ENCODE data around the gene TMC7.

TMC7 gene

DNA sequence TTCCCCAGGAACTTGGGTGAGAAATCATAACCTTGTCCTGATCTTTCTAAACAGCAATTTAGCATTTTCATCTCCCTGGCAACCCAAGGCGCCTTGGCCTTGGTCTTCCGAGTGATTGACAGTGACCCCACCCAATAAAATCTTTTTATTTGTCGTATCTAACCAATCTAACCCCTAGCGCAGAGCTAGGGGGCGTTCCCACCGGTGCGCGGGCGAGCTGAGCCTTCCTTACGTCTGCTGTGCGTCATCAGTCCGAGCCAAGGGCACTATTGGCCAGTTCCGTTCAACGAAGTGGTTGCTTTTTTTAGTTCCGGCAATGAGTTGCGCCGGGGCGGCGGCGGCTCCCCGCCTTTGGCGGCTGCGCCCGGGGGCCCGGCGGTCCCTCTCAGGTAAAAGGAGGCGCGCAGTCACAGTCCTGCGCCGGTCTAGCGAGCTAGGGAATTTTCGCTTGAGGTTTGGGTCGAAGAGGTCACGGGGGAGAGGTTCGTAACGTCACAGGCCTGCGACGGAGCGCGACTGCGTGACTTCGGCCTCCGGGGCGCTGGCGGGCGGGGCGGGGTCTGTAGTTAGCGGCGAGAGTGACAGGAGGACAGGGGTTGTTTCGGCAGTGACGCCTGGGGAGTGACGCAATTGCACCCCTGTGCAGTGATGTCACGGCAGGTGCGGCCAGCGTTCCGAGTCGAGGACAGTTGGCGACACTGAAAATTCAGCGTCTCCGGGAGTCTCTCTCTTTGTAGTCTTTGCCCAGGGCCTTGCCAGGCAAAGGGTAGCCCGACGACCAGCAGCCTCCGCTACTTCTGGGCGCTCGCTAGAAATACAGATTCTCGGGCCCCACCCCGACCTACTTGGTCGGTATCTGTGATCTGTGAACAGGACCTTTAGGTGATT is 83.9 kb downstream of the TMC7 start, which contains the start of gene COQ7 (continued):
- TF ChIP-seq, protein P1, sequence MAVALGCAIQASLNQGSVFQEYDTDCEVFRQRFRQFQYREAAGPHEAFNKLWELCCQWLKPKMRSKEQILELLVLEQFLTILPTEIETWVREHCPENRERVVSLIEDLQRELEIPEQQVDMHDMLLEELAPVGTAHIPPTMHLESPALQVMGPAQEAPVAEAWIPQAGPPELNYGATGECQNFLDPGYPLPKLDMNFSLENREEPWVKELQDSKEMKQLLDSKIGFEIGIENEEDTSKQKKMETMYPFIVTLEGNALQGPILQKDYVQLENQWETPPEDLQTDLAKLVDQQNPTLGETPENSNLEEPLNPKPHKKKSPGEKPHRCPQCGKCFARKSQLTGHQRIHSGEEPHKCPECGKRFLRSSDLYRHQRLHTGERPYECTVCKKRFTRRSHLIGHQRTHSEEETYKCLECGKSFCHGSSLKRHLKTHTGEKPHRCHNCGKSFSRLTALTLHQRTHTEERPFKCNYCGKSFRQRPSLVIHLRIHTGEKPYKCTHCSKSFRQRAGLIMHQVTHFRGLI (tag by site-specific recombination; IDR thresholded peaks at IDR 0.05), result no peak
- no peak for TF ChIP-seq ZNF658 (tag by site-specific recombination; IDR thresholded peaks at IDR 0.05)
- TF ChIP-seq, protein P2, sequence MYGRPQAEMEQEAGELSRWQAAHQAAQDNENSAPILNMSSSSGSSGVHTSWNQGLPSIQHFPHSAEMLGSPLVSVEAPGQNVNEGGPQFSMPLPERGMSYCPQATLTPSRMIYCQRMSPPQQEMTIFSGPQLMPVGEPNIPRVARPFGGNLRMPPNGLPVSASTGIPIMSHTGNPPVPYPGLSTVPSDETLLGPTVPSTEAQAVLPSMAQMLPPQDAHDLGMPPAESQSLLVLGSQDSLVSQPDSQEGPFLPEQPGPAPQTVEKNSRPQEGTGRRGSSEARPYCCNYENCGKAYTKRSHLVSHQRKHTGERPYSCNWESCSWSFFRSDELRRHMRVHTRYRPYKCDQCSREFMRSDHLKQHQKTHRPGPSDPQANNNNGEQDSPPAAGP (tag by site-specific recombination; IDR thresholded peaks at IDR 0.05), result peak; percentile 95
- TF ChIP-seq ZFP41 (tag by site-specific recombination; IDR thresholded peaks at IDR 0.05; ENCODE audit: borderline replicate concordance), result no peak
- TF ChIP-seq ZNF302 (tag by site-specific recombination; IDR thresholded peaks at IDR 0.05; ENCODE audit: low read depth), result no peak
- no peak for TF ChIP-seq ZFP3 (tag by site-specific recombination; IDR thresholded peaks at IDR 0.05; ENCODE audit: low read depth)
- peak; percentile 74 for TF ChIP-seq FEZF1 (tag by site-specific recombination; IDR thresholded peaks at IDR 0.05)
- no peak for TF ChIP-seq YY1 (tag by site-specific recombination; IDR thresholded peaks at IDR 0.05)
- no peak for TF ChIP-seq ZNF792 (tag by site-specific recombination; IDR thresholded peaks at IDR 0.05)
- no peak for TF ChIP-seq ZNF549 (tag by site-specific recombination; IDR thresholded peaks at IDR 0.05)
- TF ChIP-seq HOXA7 (CRISPR knock-in tag; IDR thresholded peaks at IDR 0.05; ENCODE audit: borderline replicate concordance), result no peak
- TF ChIP-seq ZNF114 (tag by site-specific recombination; IDR thresholded peaks at IDR 0.05), result no peak
- TF ChIP-seq MEIS1 (CRISPR knock-in tag; IDR thresholded peaks at IDR 0.05; ENCODE audit: borderline replicate concordance), result no peak
- no peak for TF ChIP-seq ZNF624 (tag by site-specific recombination; IDR thresholded peaks at IDR 0.05)
- TF ChIP-seq KLF10 (tag by site-specific recombination; IDR thresholded peaks at IDR 0.05), result peak; percentile 71
- TF ChIP-seq KLF9 (tag by site-specific recombination; IDR thresholded peaks at IDR 0.05; ENCODE audit: low read depth), result peak; percentile 73
- TF ChIP-seq ZFP37 (tag by site-specific recombination; IDR thresholded peaks at IDR 0.05), result no peak
- no peak for TF ChIP-seq ZNF37A (tag by site-specific recombination; IDR thresholded peaks at IDR 0.05)
- TF ChIP-seq, protein P3, sequence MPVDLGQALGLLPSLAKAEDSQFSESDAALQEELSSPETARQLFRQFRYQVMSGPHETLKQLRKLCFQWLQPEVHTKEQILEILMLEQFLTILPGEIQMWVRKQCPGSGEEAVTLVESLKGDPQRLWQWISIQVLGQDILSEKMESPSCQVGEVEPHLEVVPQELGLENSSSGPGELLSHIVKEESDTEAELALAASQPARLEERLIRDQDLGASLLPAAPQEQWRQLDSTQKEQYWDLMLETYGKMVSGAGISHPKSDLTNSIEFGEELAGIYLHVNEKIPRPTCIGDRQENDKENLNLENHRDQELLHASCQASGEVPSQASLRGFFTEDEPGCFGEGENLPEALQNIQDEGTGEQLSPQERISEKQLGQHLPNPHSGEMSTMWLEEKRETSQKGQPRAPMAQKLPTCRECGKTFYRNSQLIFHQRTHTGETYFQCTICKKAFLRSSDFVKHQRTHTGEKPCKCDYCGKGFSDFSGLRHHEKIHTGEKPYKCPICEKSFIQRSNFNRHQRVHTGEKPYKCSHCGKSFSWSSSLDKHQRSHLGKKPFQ (tag by site-specific recombination; IDR thresholded peaks at IDR 0.05), result no peak
- no peak for TF ChIP-seq ZNF16 (tag by site-specific recombination; IDR thresholded peaks at IDR 0.05; ENCODE audit: low read depth)
- TF ChIP-seq ZNF138 (tag by site-specific recombination; IDR thresholded peaks at IDR 0.05; ENCODE audit: borderline replicate concordance), result no peak
- TF ChIP-seq SALL2 (tag by site-specific recombination; IDR thresholded peaks at IDR 0.05; ENCODE audit: borderline replicate concordance), result no peak
- TF ChIP-seq, protein P4, sequence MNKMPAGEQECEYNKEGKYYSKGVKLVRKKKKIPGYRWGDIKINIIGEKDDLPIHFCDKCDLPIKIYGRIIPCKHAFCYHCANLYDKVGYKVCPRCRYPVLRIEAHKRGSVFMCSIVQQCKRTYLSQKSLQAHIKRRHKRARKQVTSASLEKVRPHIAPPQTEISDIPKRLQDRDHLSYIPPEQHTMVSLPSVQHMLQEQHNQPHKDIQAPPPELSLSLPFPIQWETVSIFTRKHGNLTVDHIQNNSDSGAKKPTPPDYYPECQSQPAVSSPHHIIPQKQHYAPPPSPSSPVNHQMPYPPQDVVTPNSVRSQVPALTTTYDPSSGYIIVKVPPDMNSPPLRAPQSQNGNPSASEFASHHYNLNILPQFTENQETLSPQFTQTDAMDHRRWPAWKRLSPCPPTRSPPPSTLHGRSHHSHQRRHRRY (tag by site-specific recombination; IDR thresholded peaks at IDR 0.05), result no peak
- TF ChIP-seq, protein P5, sequence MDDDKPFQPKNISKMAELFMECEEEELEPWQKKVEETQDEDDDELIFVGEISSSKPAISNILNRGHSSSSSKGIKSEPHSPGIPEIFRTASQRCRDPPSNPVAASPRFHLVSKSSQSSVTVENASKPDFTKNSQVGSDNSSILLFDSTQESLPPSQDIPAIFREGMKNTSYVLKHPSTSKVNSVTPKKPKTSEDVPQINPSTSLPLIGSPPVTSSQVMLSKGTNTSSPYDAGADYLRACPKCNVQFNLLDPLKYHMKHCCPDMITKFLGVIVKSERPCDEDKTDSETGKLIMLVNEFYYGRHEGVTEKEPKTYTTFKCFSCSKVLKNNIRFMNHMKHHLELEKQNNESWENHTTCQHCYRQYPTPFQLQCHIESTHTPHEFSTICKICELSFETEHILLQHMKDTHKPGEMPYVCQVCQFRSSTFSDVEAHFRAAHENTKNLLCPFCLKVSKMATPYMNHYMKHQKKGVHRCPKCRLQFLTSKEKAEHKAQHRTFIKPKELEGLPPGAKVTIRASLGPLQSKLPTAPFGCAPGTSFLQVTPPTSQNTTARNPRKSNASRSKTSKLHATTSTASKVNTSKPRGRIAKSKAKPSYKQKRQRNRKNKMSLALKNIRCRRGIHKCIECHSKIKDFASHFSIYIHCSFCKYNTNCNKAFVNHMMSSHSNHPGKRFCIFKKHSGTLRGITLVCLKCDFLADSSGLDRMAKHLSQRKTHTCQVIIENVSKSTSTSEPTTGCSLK (tag by site-specific recombination; IDR thresholded peaks at IDR 0.05), result no peak
- TF ChIP-seq ZNF223 (tag by site-specific recombination; IDR thresholded peaks at IDR 0.05), result no peak
- TF ChIP-seq ZNF629 (tag by site-specific recombination; IDR thresholded peaks at IDR 0.05), result peak; percentile 100
- TF ChIP-seq SCRT2 (tag by site-specific recombination; IDR thresholded peaks at IDR 0.05), result no peak
- TF ChIP-seq ZNF140 (tag by site-specific recombination; IDR thresholded peaks at IDR 0.05), result no peak
- TF ChIP-seq RBAK (tag by site-specific recombination; IDR thresholded peaks at IDR 0.05), result no peak
- peak; percentile 20; the same call in 1 of the 2 replicates for TF ChIP-seq PRDM1 (tag by site-specific recombination; IDR thresholded peaks at IDR 0.05)
- no peak for TF ChIP-seq ZNF791 (tag by site-specific recombination; IDR thresholded peaks at IDR 0.05)
- TF ChIP-seq, protein P6, sequence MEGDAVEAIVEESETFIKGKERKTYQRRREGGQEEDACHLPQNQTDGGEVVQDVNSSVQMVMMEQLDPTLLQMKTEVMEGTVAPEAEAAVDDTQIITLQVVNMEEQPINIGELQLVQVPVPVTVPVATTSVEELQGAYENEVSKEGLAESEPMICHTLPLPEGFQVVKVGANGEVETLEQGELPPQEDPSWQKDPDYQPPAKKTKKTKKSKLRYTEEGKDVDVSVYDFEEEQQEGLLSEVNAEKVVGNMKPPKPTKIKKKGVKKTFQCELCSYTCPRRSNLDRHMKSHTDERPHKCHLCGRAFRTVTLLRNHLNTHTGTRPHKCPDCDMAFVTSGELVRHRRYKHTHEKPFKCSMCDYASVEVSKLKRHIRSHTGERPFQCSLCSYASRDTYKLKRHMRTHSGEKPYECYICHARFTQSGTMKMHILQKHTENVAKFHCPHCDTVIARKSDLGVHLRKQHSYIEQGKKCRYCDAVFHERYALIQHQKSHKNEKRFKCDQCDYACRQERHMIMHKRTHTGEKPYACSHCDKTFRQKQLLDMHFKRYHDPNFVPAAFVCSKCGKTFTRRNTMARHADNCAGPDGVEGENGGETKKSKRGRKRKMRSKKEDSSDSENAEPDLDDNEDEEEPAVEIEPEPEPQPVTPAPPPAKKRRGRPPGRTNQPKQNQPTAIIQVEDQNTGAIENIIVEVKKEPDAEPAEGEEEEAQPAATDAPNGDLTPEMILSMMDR (tag by site-specific recombination; IDR thresholded peaks at IDR 0.05), result peak; percentile 15

Measured in HEK293 (cell line).